ENCODE measurements around the gene SLC27A5. TPM values are rescaled to one million over a fixed set of nuclear protein-coding genes. Genes with fewer than 3 reads are reported as not detected.

The SLC27A5 gene
- total RNA-seq, 1 donor from 2014 or later: 23.3 TPM

DNA sequence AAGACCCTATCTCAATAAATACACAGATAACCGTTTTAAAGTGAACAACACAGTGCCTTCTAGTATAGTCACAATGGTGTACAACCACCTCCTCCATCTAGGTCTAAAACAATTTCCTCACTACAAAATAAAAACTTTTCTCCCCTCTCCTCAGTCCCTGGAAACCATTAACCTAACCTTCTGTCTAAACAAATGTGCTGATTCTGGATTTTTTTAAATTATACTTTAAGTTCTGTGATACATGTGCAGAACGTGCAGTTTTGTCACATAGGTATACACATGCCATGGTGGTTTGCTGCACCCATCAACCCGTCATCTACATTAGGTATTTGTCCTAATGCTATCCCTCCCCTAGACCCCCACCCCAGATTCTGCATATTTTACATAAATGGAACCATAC, 17.6 kb upstream of the SLC27A5 start:
- H3K27ac Mint-ChIP-seq: no peak overlapping the region
- no peaks in the 10 kb centered on the region for H3K36me3 Mint-ChIP-seq (ENCODE audit: low read depth)
- intact Hi-C loops (cut with micrococcal nuclease): no loop called here
- H3K4me1 Mint-ChIP-seq (ENCODE audit: low read depth): no peaks in the 10 kb centered on the region
- H3K4me3 Mint-ChIP-seq: no peak overlapping the region
- no peaks in the 10 kb centered on the region for H3K9me3 Mint-ChIP-seq
- H3K27me3 Mint-ChIP-seq (ENCODE audit: insufficient read depth): peaks cover 8% of the 10 kb centered on the region
- DNase-seq (ENCODE audit: low spot score): no peak

DNA sequence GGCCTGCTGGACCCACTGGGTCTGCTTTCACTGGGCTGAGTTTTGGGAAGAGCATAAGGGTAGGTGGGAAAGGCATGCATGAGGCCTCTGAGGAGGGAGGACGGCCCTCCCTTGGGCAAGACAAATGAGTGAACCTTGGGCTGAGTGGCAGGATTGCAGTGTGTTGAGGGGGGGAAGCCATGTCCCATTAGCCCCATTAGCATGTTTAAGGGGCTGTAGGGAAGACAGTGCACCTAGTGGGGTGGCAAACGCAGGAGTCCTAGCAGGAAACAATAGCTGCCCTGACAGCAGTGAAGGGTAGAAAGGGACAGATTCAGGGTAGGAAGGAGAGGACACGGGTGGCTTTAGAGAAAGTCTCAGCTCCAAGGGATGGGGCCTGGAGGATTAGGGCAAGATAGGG, 10.9 kb upstream of the SLC27A5 start:
- intact Hi-C loops (cut with micrococcal nuclease): no loop called here
- Mint-ChIP-seq H3K27ac (no peak overlapping the region), H3K36me3 (ENCODE audit: low read depth) (peaks cover 10% of the 10 kb centered on the region), H3K4me1 (ENCODE audit: low read depth) (peaks cover 26% of the 10 kb centered on the region), H3K9me3 (no peaks in the 10 kb centered on the region), H3K4me3 (no peak overlapping the region), H3K27me3 (ENCODE audit: insufficient read depth) (peaks cover 4% of the 10 kb centered on the region)
- no peak for DNase-seq (ENCODE audit: low spot score)

DNA sequence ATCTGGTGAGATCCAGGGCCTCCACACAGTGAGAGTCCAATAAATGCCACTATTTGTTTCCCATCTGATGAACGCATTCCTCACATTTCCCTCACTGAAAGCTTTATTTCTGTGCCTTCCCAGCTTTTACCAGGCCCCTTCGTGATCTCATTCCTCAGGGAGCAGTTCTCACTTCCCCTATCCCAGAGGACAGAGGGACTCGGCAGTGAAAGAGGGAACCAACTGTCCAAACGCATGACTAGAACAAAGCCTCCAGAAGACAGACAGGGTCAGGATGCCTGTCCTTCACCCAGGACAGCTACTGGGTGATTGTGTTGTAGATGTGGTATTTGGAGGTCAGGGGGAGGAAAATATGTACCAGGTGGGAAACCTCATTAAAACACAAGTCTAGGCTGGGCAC, 9.9 kb upstream of the SLC27A5 start:
- intact Hi-C loops (cut with micrococcal nuclease): no loop called here
- no peak for DNase-seq (ENCODE audit: low spot score)
- Mint-ChIP-seq H3K4me3 (peak overlapping the region; percentile 48), H3K9me3 (no peaks in the 10 kb centered on the region), H3K27ac (peak overlapping the region; percentile 4), H3K27me3 (ENCODE audit: insufficient read depth) (peaks cover 3% of the 10 kb centered on the region), H3K4me1 (ENCODE audit: low read depth) (peaks cover 26% of the 10 kb centered on the region), H3K36me3 (ENCODE audit: low read depth) (peaks cover 10% of the 10 kb centered on the region)

DNA sequence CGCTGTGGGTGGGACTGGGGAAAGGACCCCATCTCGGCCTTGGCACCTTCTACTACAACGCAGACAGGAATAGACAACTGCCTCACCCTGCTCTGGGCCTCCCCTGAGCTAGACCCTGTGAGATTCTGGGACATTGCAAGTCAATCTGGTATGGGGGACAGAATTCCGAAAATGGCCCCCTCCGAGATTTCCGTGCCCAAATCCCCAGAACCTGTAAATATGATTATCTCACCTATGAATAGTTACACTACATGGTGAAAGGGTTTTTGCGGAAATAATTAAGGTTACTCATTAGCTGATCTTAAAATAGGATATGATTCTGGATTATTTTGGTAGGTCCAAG, 8.4 kb upstream of the SLC27A5 start:
- Mint-ChIP-seq H3K9me3 (no peaks in the 10 kb centered on the region), H3K27ac (peak overlapping the region; percentile 99), H3K27me3 (ENCODE audit: insufficient read depth) (peaks cover 3% of the 10 kb centered on the region), H3K36me3 (ENCODE audit: low read depth) (peaks cover 21% of the 10 kb centered on the region), H3K4me3 (peak overlapping the region; percentile 99), H3K4me1 (ENCODE audit: low read depth) (peaks cover 33% of the 10 kb centered on the region)
- intact Hi-C loops (cut with micrococcal nuclease): loop anchor here (1.0 kb wide), 1 partner anchor 18 kb away; no protein-coding TSS in a partner anchor
- no peak for DNase-seq (ENCODE audit: low spot score)

DNA sequence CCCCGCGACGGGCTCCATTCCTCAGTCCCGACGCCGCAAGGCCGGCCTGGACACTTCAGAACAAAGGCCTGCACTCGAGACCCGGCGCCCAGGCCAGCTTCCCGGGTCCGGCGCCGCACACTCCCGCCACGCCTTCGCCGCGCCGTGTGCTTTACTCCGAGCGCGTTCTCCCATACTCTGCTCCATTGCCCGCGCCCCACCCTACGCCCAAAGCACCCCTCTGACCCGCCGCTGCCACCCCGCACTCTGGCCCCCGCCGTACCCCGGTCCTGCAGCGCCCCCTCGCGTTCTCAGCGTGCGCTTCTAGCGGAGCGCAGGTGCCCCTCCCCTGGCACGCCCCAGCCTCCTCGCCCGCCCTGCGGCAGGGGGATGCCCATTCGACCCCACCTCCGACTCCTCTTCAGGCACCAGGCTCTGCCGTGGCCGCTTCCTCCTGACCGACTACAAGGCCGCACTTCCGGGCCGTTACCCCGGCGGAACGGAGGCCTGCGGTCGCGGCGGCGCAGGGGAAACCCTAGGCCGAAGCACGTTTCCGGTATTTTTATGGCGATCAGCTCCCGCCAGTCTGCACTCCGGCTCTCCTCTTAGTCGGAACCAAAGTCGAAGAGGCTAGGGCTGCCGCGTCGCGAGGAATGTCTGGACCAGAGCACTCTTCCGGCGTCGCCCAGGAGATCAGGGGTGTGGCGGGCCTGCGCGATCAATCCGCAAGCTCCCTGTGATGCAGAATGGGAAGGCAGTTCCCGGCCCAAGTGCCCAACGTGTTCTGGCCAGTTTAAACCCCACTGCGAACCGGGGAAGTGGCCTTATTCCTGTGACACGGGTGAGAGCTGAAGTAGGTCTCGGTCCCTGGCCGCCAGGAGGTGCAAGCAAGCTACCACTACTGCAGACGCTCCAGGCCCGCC, 7.8 kb upstream of the SLC27A5 start, which contains the start of gene ZBTB45:
Gene ZBTB45, minus strand, starts transcription at position 456 of the 902 bp plus-strand sequence. CDS start 2,137 bp downstream, outside the sequence.
- peak within 1 kb of the TSS; percentile 99 for H3K27ac Mint-ChIP-seq
- H3K27me3 Mint-ChIP-seq (ENCODE audit: insufficient read depth): peaks cover 3% of the 10 kb centered on the region
- peaks cover 34% of the 10 kb centered on the region for H3K4me1 Mint-ChIP-seq (ENCODE audit: low read depth)
- peaks cover 24% of the 10 kb centered on the region for H3K36me3 Mint-ChIP-seq (ENCODE audit: low read depth)
- DNase-seq (ENCODE audit: low spot score): peak; percentile 91
- H3K4me3 Mint-ChIP-seq: peak within 1 kb of the TSS; percentile 99
- intact Hi-C loops (cut with micrococcal nuclease): loop anchor here (1.0 to 2.0 kb wide), 14 partner anchors 19 to 301 kb away; partner anchors contain the start of genes ERVK3-1, MZF1, TRIM28 and UBE2M
- H3K9me3 Mint-ChIP-seq: no peaks in the 10 kb centered on the region

DNA sequence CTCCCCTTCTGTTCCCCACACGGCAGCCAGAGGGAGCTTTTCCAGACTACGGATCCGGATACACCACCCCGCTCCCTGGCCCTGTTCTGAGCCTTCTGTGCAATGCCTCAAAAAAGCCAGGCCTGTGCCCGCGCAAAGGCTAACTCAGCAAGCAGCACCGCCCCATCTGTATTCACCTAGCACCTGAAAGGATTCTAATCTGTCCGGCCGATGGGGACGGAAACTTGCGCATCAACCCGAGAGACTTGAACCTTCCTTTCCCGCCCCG, 7.2 kb upstream of the SLC27A5 start:
- peak; percentile 42 for DNase-seq (ENCODE audit: low spot score)
- Mint-ChIP-seq H3K27me3 (ENCODE audit: insufficient read depth) (peaks cover 3% of the 10 kb centered on the region), H3K9me3 (no peaks in the 10 kb centered on the region), H3K4me3 (peak overlapping the region; percentile 99), H3K27ac (peak overlapping the region; percentile 99), H3K36me3 (ENCODE audit: low read depth) (peaks cover 25% of the 10 kb centered on the region), H3K4me1 (ENCODE audit: low read depth) (peaks cover 34% of the 10 kb centered on the region)
- intact Hi-C loops (cut with micrococcal nuclease): loop anchor here (1.0 to 2.0 kb wide), 13 partner anchors 20 to 300 kb away; partner anchors contain the start of genes ERVK3-1, MZF1, TRIM28 and UBE2M

DNA sequence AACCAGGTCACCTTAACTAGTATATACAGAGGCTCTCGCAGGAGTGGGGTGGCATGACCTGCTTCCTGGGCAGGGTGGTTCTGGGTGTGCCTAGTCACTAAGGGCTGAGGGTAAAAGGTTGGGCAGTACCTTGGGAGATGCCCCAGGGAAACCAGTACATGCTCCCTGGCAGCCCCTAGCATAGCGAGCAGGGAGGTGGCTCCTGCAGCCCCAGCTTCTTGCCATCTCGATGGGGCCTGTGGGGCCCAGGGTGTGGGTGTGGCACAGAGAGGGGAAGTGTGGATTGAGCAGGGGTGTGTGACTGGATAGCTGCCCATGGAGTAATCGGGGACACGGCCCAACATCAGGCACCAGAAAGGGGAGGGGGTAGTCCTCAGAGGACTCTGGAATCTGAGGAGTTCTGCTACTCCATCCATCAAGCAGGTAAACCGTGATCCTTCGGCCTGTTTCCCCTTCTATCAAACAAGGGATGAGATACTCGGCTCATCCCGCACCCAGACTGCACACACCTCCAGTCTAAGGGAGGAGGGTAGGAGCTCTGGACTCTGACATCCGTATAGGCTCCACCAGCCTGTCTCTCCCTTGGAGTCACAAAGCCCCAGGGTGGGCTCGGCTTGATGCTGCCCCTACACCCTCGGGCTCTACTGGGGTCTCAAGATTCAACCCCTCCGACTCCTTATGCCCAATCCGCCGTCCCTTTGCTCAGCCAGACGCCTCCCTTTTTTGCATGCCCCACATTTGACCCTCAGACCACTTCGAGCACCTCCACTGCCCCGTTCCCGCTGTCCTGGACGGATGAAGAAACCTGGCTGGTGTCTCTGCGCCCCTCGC, 6.7 kb upstream of the SLC27A5 start:
- intact Hi-C loops (cut with micrococcal nuclease): loop anchor here (1.0 to 2.0 kb wide), 13 partner anchors 19 to 300 kb away; partner anchors contain the start of genes ERVK3-1, MZF1, TRIM28 and UBE2M
- H3K27ac Mint-ChIP-seq: peak overlapping the region; percentile 99
- peak overlapping the region; percentile 99 for H3K4me3 Mint-ChIP-seq
- peaks cover 26% of the 10 kb centered on the region for H3K36me3 Mint-ChIP-seq (ENCODE audit: low read depth)
- peaks cover 3% of the 10 kb centered on the region for H3K27me3 Mint-ChIP-seq (ENCODE audit: insufficient read depth)
- no peaks in the 10 kb centered on the region for H3K9me3 Mint-ChIP-seq
- H3K4me1 Mint-ChIP-seq (ENCODE audit: low read depth): peaks cover 34% of the 10 kb centered on the region
- no peak for DNase-seq (ENCODE audit: low spot score)

DNA sequence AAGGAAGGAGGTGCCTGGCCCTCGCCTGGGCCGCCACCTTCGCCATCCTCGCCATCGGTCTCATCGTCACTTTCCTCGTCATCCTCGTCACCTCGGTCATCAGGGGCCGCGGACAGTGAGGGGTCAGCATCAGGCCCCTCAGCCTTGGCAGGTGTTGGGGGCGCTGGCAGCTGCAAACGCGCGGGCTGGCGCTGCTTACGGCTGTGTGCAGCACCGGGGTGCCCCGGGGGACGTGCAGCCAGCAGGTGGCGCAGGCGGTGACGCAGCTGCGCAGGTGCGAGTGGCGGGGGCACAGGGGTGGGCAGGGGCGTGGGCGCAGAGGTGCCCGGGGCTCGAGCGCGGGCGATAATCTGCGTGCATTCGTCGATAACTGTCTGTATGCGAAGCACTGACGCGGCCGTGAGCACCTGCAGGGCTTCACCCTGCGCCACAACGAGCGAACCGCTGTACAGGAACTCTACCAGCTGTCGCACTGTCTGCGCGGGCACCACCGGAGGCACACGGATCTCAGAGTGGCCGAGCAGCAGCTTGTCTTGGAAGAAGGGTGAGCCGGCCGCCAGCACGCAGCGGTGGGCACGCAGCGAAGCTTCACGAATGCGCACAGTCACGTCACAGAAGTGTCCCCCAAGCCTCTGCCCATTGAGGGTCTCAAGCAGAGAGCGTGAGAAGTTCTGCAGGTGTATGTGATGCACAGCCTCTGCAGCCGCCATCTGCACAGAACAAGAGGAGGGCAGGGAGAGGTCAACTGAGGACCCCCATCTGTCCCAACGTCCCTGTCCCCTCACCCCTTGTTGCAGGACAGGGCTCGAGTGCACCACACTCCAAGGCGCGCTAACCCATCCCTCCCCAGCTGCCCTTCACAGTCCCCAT, 5.4 kb upstream of the SLC27A5 start:
- Mint-ChIP-seq H3K36me3 (ENCODE audit: low read depth) (peaks cover 26% of the 10 kb centered on the region), H3K27ac (no peak overlapping the region), H3K4me1 (ENCODE audit: low read depth) (peaks cover 34% of the 10 kb centered on the region), H3K9me3 (no peaks in the 10 kb centered on the region), H3K27me3 (ENCODE audit: insufficient read depth) (peaks cover 3% of the 10 kb centered on the region), H3K4me3 (peak overlapping the region; percentile 22)
- DNase-seq (ENCODE audit: low spot score): no peak
- intact Hi-C loops (cut with micrococcal nuclease): no loop called here

DNA sequence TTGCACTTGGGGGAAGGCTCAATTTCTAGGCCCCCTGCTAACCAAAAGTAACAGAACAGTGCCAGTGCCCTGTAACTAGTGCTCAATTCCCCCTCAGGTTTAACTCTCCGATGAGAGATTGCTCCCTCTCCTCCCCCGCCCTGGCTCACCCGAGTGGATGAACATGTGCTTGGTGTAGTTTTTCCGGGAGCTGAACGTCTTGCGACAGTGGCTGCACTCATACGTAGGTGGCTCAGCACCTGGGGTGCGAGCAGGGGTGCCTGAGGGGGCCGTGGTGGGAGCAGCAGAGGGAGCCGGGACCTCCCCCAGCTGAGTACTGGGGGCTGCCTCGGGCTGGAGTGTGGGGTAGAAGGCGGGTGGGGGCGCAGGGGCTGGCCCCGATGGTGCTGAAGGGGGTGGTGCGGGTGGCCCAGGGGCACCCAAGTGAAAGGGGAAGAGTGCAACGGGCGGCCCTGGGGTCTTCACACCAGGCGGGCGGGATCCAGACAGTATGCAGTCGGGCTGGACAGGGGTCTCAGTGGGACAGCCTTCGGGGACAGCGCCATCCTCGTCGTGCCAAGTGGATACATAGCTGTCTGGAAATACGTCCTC, 4.5 kb upstream of the SLC27A5 start:
- peak overlapping the region; percentile 93 for H3K27ac Mint-ChIP-seq
- intact Hi-C loops (cut with micrococcal nuclease): no loop called here
- H3K4me3 Mint-ChIP-seq: peak overlapping the region; percentile 76
- DNase-seq (ENCODE audit: low spot score): no peak
- H3K4me1 Mint-ChIP-seq (ENCODE audit: low read depth): peaks cover 34% of the 10 kb centered on the region
- H3K27me3 Mint-ChIP-seq (ENCODE audit: insufficient read depth): peaks cover 3% of the 10 kb centered on the region
- peaks cover 26% of the 10 kb centered on the region for H3K36me3 Mint-ChIP-seq (ENCODE audit: low read depth)
- no peaks in the 10 kb centered on the region for H3K9me3 Mint-ChIP-seq

DNA sequence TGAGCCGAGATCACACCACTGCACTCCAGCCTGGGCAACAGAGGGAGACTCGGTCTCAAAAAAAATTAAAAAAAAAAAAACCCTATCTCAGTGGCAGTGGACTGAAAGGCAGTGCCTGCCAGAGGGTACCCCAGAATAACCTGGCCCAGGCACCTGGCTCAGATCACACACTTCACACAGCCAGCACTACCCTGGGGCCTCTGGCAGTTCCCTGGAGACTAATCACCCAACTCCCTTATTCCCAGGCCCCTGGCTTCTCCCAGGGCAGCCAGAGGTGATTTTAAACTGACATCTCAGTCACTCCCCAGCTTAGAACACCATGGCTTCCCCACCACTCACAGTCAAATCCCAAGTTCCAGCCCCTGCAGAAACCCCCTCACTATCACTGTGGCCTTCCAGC, 3.5 kb upstream of the SLC27A5 start:
- Mint-ChIP-seq H3K27ac (peak overlapping the region; percentile 93), H3K27me3 (ENCODE audit: insufficient read depth) (peaks cover 3% of the 10 kb centered on the region), H3K36me3 (ENCODE audit: low read depth) (peaks cover 24% of the 10 kb centered on the region), H3K4me3 (peak overlapping the region; percentile 91), H3K4me1 (ENCODE audit: low read depth) (peaks cover 30% of the 10 kb centered on the region), H3K9me3 (no peaks in the 10 kb centered on the region)
- intact Hi-C loops (cut with micrococcal nuclease): no loop called here
- no peak for DNase-seq (ENCODE audit: low spot score)

DNA sequence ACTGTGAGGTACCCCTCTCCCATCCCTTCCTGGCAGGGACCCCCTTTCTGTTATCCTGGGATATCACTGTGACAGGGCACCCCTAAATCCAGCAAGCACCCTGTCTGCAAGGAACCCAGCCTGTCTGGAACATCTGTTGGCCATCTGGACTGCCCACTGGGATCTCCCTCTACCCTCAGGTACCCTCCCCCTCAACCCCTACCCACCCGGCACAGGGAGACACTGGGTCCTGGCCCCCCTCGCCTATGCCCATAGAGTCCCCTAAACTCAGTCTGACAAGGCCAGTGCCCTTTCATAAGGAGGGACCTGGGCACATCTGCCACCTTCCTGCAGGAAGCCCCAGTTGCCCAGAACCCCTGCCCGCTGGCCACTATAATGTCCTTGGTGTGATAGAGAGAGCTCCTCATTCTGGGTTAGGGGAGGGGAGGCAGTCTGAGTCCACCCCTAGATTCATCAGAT, 2.8 kb upstream of the SLC27A5 start:
- Mint-ChIP-seq H3K9me3 (no peaks in the 10 kb centered on the region), H3K27ac (peak overlapping the region; percentile 89), H3K27me3 (ENCODE audit: insufficient read depth) (peaks cover 3% of the 10 kb centered on the region), H3K4me3 (peak overlapping the region; percentile 91), H3K4me1 (ENCODE audit: low read depth) (peaks cover 24% of the 10 kb centered on the region), H3K36me3 (ENCODE audit: low read depth) (peaks cover 23% of the 10 kb centered on the region)
- no peak for DNase-seq (ENCODE audit: low spot score)
- intact Hi-C loops (cut with micrococcal nuclease): loop anchor here (1.0 kb wide), 7 partner anchors 15 to 187 kb away; partner anchors contain the start of genes TRIM28 and ZNF446
